Lower lobe of right lung (tissue), 2 donors: ENCODE data around the gene NFIB. TPM values are rescaled to one million over a fixed set of nuclear protein-coding genes. Genes with fewer than 3 reads are reported as not detected.

Experiments
- ATAC-seq, 2 donors: fragments of 200-7000 bp; cut with Tn5 transposase; one replicate each; pipeline ENCODE4 v1.9.1; 2020 to 2022; ENCODE audit warnings: mild to moderate bottlenecking in 2 of 2, moderate library complexity in 2 of 2
- DNase-seq: peaks from one replicate; pipeline ENCODE4 v3.0.0-alpha.2; 2020
- H3K27ac ChIP-seq: fragments of 200-600 bp; one replicate; pipeline ENCODE4 v1.8.0; 2022
- H3K27me3 ChIP-seq: fragments of 200-600 bp; one replicate; pipeline ENCODE4 v1.8.0; 2022; ENCODE audit warnings: low read depth
- H3K36me3 ChIP-seq: fragments of 200-600 bp; one replicate; pipeline ENCODE4 v1.8.0; 2022; ENCODE audit warnings: mild to moderate bottlenecking
- H3K4me1 ChIP-seq: fragments of 200-600 bp; one replicate; pipeline ENCODE4 v1.8.0; 2022
- H3K4me3 ChIP-seq: fragments of 200-600 bp; one replicate; pipeline ENCODE4 v1.8.0; 2022; ENCODE audit warnings: mild to moderate bottlenecking
- H3K9me3 ChIP-seq: fragments of 200-600 bp; one replicate; pipeline ENCODE4 v1.8.0; 2022
- CTCF ChIP-seq: fragments of 200-600 bp; IDR thresholded peaks from one replicate; pipeline ENCODE4 v1.8.0; 2022; ENCODE audit warnings: antibody characterized with exemption, mild to moderate bottlenecking
- intact Hi-C: fragments of 100-400 bp; cut with DNase I; formaldehyde crosslinking; loops from one replicate; pipeline ENCODE4 v1.11.0; 2022
- total RNA-seq: library from RNA; stranded (reverse); fragmentation: NEBNext Ultra II Directional; extraction: Animal tissue kit (Norgen Biotek cat#: 25700); gene quantifications from one replicate; pipeline ENCODE4 v1.2.1, GENCODE V29; 2021
- donor health status: DM: no; HTN: yes; CAD: no; lungs with severe emphysema.

Gene NFIB
- total RNA-seq, 1 donor from 2014 or later: 97.7 TPM

- ATAC-seq: no peak
- H3K27ac ChIP-seq: no peak overlapping the region
- H3K4me1 ChIP-seq: peaks cover 36% of the 10 kb centered on the region
- no peaks in the 10 kb centered on the region for H3K9me3 ChIP-seq
- no peaks in the 10 kb centered on the region for H3K27me3 ChIP-seq
- intact Hi-C loops: no loop called here
- DNase-seq: no peak
- no peak overlapping the region for H3K4me3 ChIP-seq
- no peaks in the 10 kb centered on the region for H3K36me3 ChIP-seq
- TF ChIP-seq CTCF: no peak
Observed at GRCh38 chr9:14301006-14301405, 12.9 kb downstream of the NFIB start.

DNA sequence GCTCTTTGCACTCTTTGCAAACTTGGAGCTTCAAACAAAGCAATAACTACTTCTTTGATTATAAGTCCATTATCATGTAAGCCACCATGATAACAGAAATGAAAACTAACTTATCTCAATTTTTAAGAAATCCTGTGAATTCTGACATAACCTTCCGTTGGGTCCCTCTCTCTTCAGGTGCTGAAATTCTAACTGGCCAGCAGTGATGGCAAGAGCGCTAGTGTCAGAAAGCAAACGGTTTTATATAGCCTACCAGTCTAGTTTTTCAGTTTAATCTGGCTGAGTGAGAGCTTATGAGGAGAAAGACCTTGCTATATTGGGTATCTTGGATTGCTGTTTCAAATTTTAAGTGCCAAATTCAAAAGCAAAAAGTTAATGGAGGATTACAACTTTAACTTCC lies 13.4 kb downstream of the NFIB start:
- intact Hi-C loops: no loop called here
- DNase-seq (no peak), ATAC-seq (no peak)
- peaks cover 36% of the 10 kb centered on the region for H3K4me1 ChIP-seq
- H3K9me3 ChIP-seq: no peaks in the 10 kb centered on the region
- H3K36me3 ChIP-seq: no peaks in the 10 kb centered on the region
- no peaks in the 10 kb centered on the region for H3K27me3 ChIP-seq
- no peak for TF ChIP-seq CTCF
- no peak overlapping the region for H3K27ac ChIP-seq
- no peak overlapping the region for H3K4me3 ChIP-seq

GRCh38 chr9:14300040-14300439 lies 13.9 kb downstream of the NFIB start:
- Histone ChIP-seq H3K27ac (no peak overlapping the region), H3K36me3 (no peaks in the 10 kb centered on the region), H3K4me1 (peaks cover 36% of the 10 kb centered on the region), H3K9me3 (no peaks in the 10 kb centered on the region), H3K4me3 (no peak overlapping the region), H3K27me3 (no peaks in the 10 kb centered on the region)
- intact Hi-C loops: no loop called here
- ATAC-seq: no peak
- TF ChIP-seq CTCF: no peak
- no peak for DNase-seq

- Histone ChIP-seq H3K9me3 (no peaks in the 10 kb centered on the region), H3K4me3 (no peak overlapping the region), H3K27ac (no peak overlapping the region), H3K4me1 (peaks cover 36% of the 10 kb centered on the region), H3K36me3 (no peaks in the 10 kb centered on the region), H3K27me3 (no peaks in the 10 kb centered on the region)
- ATAC-seq (no peak), DNase-seq (no peak)
- no peak for TF ChIP-seq CTCF
- intact Hi-C loops: no loop called here
Observed at GRCh38 chr9:14298601-14299022, 15.3 kb downstream of the NFIB start.

DNA sequence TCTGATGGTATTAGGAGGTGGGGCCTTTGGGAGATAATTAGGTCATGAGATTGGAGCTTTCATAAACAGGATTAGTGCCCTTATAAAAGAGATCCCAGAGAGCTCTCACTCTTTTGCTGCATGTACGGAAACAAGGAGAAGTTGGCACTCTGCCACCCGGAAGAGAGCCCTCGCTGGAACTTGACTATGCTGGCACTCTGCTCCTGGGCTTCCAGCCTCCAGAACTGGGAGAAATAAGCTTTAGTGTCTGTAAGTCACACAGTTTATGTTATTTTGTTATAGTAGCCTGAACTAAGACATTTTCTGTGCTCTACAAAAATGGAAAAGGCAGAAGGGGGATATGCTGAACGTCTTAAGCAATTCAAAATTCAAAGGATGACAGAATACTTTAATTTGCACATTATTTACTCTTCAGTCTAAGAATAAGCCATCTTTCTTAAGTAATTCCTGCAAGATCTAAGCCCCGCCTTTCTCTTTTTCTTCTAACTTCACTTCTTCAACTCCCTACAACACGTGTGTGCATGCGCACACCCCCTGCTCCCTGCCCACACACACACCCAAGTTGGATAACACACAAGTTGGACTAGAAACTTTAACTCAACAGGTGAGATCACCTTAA lies 17.3 kb downstream of the NFIB start:
- Histone ChIP-seq H3K27me3 (no peaks in the 10 kb centered on the region), H3K9me3 (no peaks in the 10 kb centered on the region), H3K4me3 (no peak overlapping the region), H3K36me3 (no peaks in the 10 kb centered on the region), H3K27ac (no peak overlapping the region), H3K4me1 (peaks cover 29% of the 10 kb centered on the region)
- no peak for TF ChIP-seq CTCF
- ATAC-seq: no peak
- no peak for DNase-seq
- intact Hi-C loops: no loop called here
